ENCODE results near the gene CADPS.

- no peak for TF ChIP-seq CTCF (IDR thresholded peaks at IDR 0.05)
- TF ChIP-seq POLR2A (IDR thresholded peaks at IDR 0.05): no peak
Observed at GRCh38 chr3:62372621-62373041, 502.6 kb downstream of the CADPS start.
